ENCODE data around the gene SH3BP5. TPM values are rescaled to one million over a fixed set of nuclear protein-coding genes. Genes with fewer than 3 reads are reported as not detected.
"Not testable (repeated sequence)": the region's sequence is repeated elsewhere in the genome, so short reads cannot be mapped to it uniquely, and the experiment has no call there.

The SH3BP5 gene
- 14.1 TPM for polyA plus RNA-seq (2012; ENCODE audit: low read depth, missing spikeins)

- FAIRE-seq: peak; percentile 52
- peak; percentile 79 for DNase-seq (ENCODE audit: insufficient read length, low spot score)
- no peak for TF ChIP-seq POLR2AphosphoS5 (IDR thresholded peaks at IDR 0.05; ENCODE audit: low read depth, low read length)
- peak; percentile 35 for TF ChIP-seq PAX5 (IDR thresholded peaks at IDR 0.05; ENCODE audit: insufficient read depth, low read length, severe bottlenecking)
Observed at GRCh38 chr3:15332405-15333098, at the start of gene SH3BP5. TSS of gene SH3BP5 (minus strand) at chr3:15332586. CDS start at chr3:15332408, 178 bp downstream.

GRCh38 chr3:15380980-15381890 is 48.8 kb upstream of the SH3BP5 start:
- no peak for FAIRE-seq
- TF ChIP-seq POU2F2 (IDR thresholded peaks at IDR 0.05; ENCODE audit: low read depth, low read length): no peak
- no peak for TF ChIP-seq SPI1 (IDR thresholded peaks at IDR 0.05; ENCODE audit: low read depth, low read length)
- no peak for TF ChIP-seq PAX5 (IDR thresholded peaks at IDR 0.05; ENCODE audit: insufficient read depth, low read length, severe bottlenecking)
- DNase-seq (ENCODE audit: insufficient read length, low spot score): no peak

GRCh38 chr3:15377961-15378791 is 45.8 kb upstream of the SH3BP5 start:
- peak; percentile 33 for DNase-seq (ENCODE audit: insufficient read length, low spot score)
- TF ChIP-seq POLR2AphosphoS5 (IDR thresholded peaks at IDR 0.05; ENCODE audit: low read depth, low read length) (no peak), PAX5 (IDR thresholded peaks at IDR 0.05; ENCODE audit: insufficient read depth, low read length, severe bottlenecking) (peak; percentile 14), POLR2A (IDR thresholded peaks at IDR 0.05; ENCODE audit: low read depth, low read length) (no peak), TAF1 (IDR thresholded peaks at IDR 0.05; ENCODE audit: low read depth, low read length) (no peak), SPI1 (IDR thresholded peaks at IDR 0.05; ENCODE audit: low read depth, low read length) (no peak), POU2F2 (IDR thresholded peaks at IDR 0.05; ENCODE audit: low read depth, low read length) (peak; percentile 99)
- peak; percentile 98 for FAIRE-seq

- FAIRE-seq: no peak
- TF ChIP-seq POLR2AphosphoS5 (IDR thresholded peaks at IDR 0.05; ENCODE audit: low read depth, low read length) (no peak), POLR2A (IDR thresholded peaks at IDR 0.05; ENCODE audit: low read depth, low read length) (no peak), PAX5 (IDR thresholded peaks at IDR 0.05; ENCODE audit: insufficient read depth, low read length, severe bottlenecking) (no peak), TAF1 (IDR thresholded peaks at IDR 0.05; ENCODE audit: low read depth, low read length) (no peak), SPI1 (IDR thresholded peaks at IDR 0.05; ENCODE audit: low read depth, low read length) (no peak), POU2F2 (IDR thresholded peaks at IDR 0.05; ENCODE audit: low read depth, low read length) (no peak)
- no peak for DNase-seq (ENCODE audit: insufficient read length, low spot score)
Observed at GRCh38 chr3:15375461-15376000, 43.1 kb upstream of the SH3BP5 start.

- FAIRE-seq (no peak), DNase-seq (ENCODE audit: insufficient read length, low spot score) (no peak)
- no peak for TF ChIP-seq SPI1 (IDR thresholded peaks at IDR 0.05; ENCODE audit: low read depth, low read length)
- TF ChIP-seq POU2F2 (IDR thresholded peaks at IDR 0.05; ENCODE audit: low read depth, low read length): no peak
- TF ChIP-seq POLR2AphosphoS5 (IDR thresholded peaks at IDR 0.05; ENCODE audit: low read depth, low read length): no peak
- TF ChIP-seq POLR2A (IDR thresholded peaks at IDR 0.05; ENCODE audit: low read depth, low read length): no peak
- TF ChIP-seq TAF1 (IDR thresholded peaks at IDR 0.05; ENCODE audit: low read depth, low read length): no peak
- TF ChIP-seq PAX5 (IDR thresholded peaks at IDR 0.05; ENCODE audit: insufficient read depth, low read length, severe bottlenecking): no peak
Observed at GRCh38 chr3:15372918-15373317, 40.5 kb upstream of the SH3BP5 start.

- TF ChIP-seq SPI1 (IDR thresholded peaks at IDR 0.05; ENCODE audit: low read depth, low read length) (no peak), POLR2A (IDR thresholded peaks at IDR 0.05; ENCODE audit: low read depth, low read length) (no peak), POU2F2 (IDR thresholded peaks at IDR 0.05; ENCODE audit: low read depth, low read length) (no peak), PAX5 (IDR thresholded peaks at IDR 0.05; ENCODE audit: insufficient read depth, low read length, severe bottlenecking) (no peak), POLR2AphosphoS5 (IDR thresholded peaks at IDR 0.05; ENCODE audit: low read depth, low read length) (no peak), TAF1 (IDR thresholded peaks at IDR 0.05; ENCODE audit: low read depth, low read length) (no peak)
- FAIRE-seq (no peak), DNase-seq (ENCODE audit: insufficient read length, low spot score) (no peak)
Observed at GRCh38 chr3:15368561-15369135, 36.3 kb upstream of the SH3BP5 start.

- DNase-seq (ENCODE audit: insufficient read length, low spot score) (no peak), FAIRE-seq (no peak)
- TF ChIP-seq POLR2A (IDR thresholded peaks at IDR 0.05; ENCODE audit: low read depth, low read length) (no peak), TAF1 (IDR thresholded peaks at IDR 0.05; ENCODE audit: low read depth, low read length) (no peak), PAX5 (IDR thresholded peaks at IDR 0.05; ENCODE audit: insufficient read depth, low read length, severe bottlenecking) (no peak), POLR2AphosphoS5 (IDR thresholded peaks at IDR 0.05; ENCODE audit: low read depth, low read length) (no peak), SPI1 (IDR thresholded peaks at IDR 0.05; ENCODE audit: low read depth, low read length) (no peak), POU2F2 (IDR thresholded peaks at IDR 0.05; ENCODE audit: low read depth, low read length) (no peak)
Observed at GRCh38 chr3:15367059-15367458, 34.7 kb upstream of the SH3BP5 start.

GRCh38 chr3:15364078-15364477 is 31.7 kb upstream of the SH3BP5 start:
- not testable (repeated sequence) for DNase-seq (ENCODE audit: insufficient read length, low spot score); FAIRE-seq
